Kidney epithelial cell (primary cell): ENCODE results near the gene C10orf90. TPM values are rescaled to one million over a fixed set of nuclear protein-coding genes. Genes with fewer than 3 reads are reported as not detected.

ENCODE experiments used
- DNase-seq: peaks from one replicate; pipeline ENCODE4 v3.0.0-alpha.2; 2010; ENCODE audit warnings: low read depth
- H3K27me3 ChIP-seq: 2 replicates; pipeline ENCODE4 v1.6.0; 2011; ENCODE audit warnings: low read length; ENCODE audit not compliant: control insufficient read depth, insufficient read depth
- H3K36me3 ChIP-seq: 2 replicates; pipeline ENCODE4 v1.5.1; 2011; ENCODE audit warnings: low read length; ENCODE audit not compliant: control insufficient read depth, insufficient read depth
- H3K4me3 ChIP-seq: 2 replicates; pipeline ENCODE4 v1.5.1; 2011; ENCODE audit warnings: low read depth, mild to moderate bottlenecking, control low read depth, low read length
- total RNA-seq: library from RNA; depleted of rRNA; stranded (reverse); fragments of >200 nt; gene quantifications from 2 replicates; pipeline ENCODE4 v1.2.3, GENCODE V29; 2015
- TF ChIP-seq, protein P1 (sequence below): IDR thresholded peaks from 2 replicates; pipeline ENCODE4 v1.5.1; 2011; ENCODE audit warnings: mild to moderate bottlenecking, moderate library complexity, low read length, control low read depth, inconsistent platforms; ENCODE audit not compliant: insufficient read depth, poor library complexity, severe bottlenecking

C10orf90 gene
- total RNA-seq, 1 donor from 2014 or later: not detected

GRCh38 chr10:126500185-126500584 is 170.3 kb downstream of the C10orf90 start:
- no peaks in the 10 kb centered on the region for H3K36me3 ChIP-seq
- no peak for DNase-seq
- TF ChIP-seq, protein P1, sequence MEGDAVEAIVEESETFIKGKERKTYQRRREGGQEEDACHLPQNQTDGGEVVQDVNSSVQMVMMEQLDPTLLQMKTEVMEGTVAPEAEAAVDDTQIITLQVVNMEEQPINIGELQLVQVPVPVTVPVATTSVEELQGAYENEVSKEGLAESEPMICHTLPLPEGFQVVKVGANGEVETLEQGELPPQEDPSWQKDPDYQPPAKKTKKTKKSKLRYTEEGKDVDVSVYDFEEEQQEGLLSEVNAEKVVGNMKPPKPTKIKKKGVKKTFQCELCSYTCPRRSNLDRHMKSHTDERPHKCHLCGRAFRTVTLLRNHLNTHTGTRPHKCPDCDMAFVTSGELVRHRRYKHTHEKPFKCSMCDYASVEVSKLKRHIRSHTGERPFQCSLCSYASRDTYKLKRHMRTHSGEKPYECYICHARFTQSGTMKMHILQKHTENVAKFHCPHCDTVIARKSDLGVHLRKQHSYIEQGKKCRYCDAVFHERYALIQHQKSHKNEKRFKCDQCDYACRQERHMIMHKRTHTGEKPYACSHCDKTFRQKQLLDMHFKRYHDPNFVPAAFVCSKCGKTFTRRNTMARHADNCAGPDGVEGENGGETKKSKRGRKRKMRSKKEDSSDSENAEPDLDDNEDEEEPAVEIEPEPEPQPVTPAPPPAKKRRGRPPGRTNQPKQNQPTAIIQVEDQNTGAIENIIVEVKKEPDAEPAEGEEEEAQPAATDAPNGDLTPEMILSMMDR: no peak
- no peak overlapping the region for H3K4me3 ChIP-seq
- H3K27me3 ChIP-seq: no peaks in the 10 kb centered on the region

DNA sequence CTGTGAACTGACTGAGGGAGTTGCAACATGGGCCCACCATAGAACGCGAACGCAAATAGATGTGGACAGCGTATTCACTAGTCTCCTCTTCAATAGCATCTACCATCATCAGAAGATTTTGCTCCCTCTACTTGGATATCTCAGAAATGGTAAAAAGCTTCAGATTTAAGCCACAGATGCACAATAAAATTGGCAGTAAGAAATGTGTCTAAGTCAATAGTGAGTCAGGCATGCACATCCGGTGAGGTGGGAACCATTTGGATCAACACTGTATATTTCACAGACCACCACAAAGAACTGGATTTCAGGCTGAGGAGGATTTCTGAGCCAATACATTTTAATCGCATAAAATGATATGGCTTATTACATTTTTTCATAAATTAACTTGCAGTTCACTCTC is 170.7 kb downstream of the C10orf90 start:
- TF ChIP-seq, protein P1: no peak
- DNase-seq: no peak
- H3K36me3 ChIP-seq: no peaks in the 10 kb centered on the region
- H3K4me3 ChIP-seq: no peak overlapping the region
- no peaks in the 10 kb centered on the region for H3K27me3 ChIP-seq

GRCh38 chr10:126497672-126498071 is 172.8 kb downstream of the C10orf90 start:
- Histone ChIP-seq H3K27me3 (no peaks in the 10 kb centered on the region), H3K36me3 (no peaks in the 10 kb centered on the region), H3K4me3 (no peak overlapping the region)
- TF ChIP-seq, protein P1: no peak
- no peak for DNase-seq

DNA sequence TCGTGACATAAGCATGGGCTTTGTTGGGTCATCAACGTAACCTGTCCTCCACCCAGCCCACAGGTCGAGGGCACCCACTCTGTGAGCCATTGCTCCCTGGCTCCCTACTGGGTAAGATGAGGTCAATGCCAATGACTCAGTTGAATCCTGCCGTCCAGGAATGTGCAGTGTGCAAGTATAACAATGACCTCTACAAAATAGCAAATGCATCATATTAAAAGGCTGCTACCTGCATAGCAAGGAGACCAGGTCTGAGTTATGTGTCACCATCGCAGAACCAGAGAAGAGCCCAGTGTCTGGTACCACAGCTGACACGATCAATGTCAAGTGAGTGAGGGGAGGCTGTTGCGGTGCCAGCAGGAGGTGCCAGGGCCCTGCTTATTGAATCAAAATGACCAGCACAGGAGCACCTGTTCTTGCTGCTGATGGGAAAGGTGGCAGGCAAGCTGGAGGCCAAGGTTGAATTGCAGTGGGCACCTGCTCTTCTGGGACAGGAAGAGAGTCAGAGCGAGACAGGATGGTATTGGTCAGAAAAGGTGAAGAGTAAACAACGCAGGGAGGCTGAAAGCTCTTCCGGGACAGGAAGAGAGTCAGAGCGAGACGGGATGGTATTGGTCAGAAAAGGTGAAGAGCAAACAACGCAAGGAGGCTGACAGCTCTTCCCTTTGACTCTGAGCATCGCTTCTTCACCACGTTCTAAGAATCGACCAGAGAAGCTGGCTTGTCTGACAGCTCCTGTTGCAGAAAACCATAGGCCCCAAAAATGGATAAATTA is 173.5 kb downstream of the C10orf90 start:
- Histone ChIP-seq H3K36me3 (no peaks in the 10 kb centered on the region), H3K27me3 (no peaks in the 10 kb centered on the region), H3K4me3 (no peak overlapping the region)
- no peak for DNase-seq
- TF ChIP-seq, protein P1: no peak

DNA sequence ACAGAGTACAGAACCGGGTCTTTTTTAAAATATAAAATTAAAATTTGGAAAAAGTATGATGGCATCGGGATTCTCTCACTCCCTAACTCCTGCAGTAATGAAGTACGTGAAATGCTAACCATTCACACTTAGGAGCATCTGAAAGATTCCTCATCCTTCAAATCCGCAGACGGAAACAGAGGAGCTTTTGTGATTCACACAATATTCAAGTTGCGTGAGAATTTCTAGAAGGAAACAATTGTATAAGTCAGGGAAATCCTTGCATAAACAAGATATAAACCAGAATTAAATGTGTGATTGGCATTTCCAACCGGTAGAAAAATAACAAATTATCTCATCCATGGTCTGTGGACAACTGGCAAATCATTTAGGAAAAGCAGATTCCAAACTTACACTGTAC is 179.0 kb downstream of the C10orf90 start:
- H3K4me3 ChIP-seq: no peak overlapping the region
- H3K27me3 ChIP-seq: no peaks in the 10 kb centered on the region
- H3K36me3 ChIP-seq: no peaks in the 10 kb centered on the region
- no peak for DNase-seq
- TF ChIP-seq, protein P1: no peak

- Histone ChIP-seq H3K27me3 (no peaks in the 10 kb centered on the region), H3K36me3 (no peaks in the 10 kb centered on the region), H3K4me3 (no peak overlapping the region)
- no peak for DNase-seq
- TF ChIP-seq, protein P1: no peak
Measured at GRCh38 chr10:126481181-126481580, 189.3 kb downstream of the C10orf90 start.
